GM10847 (cell line): ENCODE results near the gene PPP1R27.

Experiments used
- POLR2A ChIP-seq: IDR thresholded peaks from 2 replicates; pipeline ENCODE4 v1.6.1; 2011; ENCODE audit not compliant: insufficient read length; ENCODE audit errors: extremely low read depth

Gene PPP1R27, protein sequence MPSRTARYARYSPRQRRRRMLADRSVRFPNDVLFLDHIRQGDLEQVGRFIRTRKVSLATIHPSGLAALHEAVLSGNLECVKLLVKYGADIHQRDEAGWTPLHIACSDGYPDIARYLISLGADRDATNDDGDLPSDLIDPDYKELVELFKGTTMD

GRCh38 chr17:81834831-81835267 lies at the start of gene PPP1R27:
Gene PPP1R27 (minus strand): TSS chr17:81835050. CDS start chr17:81834953, 97 bp downstream.
- TF ChIP-seq POLR2A, result no peak

DNA sequence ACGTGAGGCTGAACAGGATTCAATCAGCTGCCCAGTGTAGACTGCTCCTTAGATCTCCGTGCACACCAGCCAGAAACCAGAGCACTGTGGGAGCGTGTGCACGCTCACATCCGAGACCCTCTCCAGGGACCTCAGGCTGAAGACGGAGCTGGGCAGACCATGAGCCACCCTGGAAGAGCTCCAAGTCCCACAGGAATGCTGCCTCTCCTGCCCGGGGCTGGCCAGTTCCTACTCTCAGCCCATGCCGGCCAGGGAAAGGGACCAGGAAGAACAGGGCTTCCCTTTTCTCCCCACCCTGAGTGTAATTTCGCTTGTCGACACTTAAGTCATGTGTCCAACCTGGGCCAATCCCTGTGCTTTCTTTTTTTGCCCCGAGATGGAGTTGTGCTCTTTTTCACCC lies 49.7 kb upstream of the PPP1R27 start:
- no peak for TF ChIP-seq POLR2A

DNA sequence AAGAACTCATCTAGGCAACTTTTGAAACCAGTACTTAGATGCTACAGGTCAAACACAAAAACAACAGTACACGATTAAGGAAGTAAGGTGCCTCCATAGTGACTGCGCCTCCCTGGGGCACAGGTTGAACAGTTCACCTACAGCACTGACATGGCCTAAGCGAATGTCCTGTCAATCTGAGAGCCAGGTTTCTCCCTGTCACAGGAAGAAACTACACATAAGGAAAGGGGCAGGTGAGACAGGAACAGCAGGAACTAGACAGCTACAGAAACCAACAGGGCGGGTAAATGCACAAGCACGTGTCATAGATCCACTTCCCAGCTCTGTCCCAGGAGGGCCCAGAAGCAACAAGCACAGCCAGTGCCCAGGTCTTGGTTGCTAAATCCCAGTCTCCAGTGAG lies 44.3 kb upstream of the PPP1R27 start:
- no peak for TF ChIP-seq POLR2A

DNA sequence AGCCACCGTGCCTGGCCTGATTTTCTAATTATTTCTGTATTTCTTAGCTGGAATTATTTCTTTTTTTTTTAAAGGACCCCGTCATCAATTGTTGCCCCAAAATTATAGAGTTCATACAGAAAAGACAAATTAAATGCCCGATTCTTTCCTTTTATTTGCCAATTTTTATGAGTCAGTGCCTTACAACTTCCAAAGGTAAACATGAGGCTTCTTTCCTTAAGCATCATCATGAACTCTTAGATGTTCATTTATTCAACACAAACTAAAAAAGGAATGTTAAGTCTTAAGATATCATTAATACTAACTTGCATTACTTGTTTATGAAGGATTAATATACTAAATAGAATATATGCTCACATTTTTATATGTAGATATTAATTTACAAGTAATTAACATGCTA lies 43.4 kb upstream of the PPP1R27 start:
- no peak for TF ChIP-seq POLR2A

DNA sequence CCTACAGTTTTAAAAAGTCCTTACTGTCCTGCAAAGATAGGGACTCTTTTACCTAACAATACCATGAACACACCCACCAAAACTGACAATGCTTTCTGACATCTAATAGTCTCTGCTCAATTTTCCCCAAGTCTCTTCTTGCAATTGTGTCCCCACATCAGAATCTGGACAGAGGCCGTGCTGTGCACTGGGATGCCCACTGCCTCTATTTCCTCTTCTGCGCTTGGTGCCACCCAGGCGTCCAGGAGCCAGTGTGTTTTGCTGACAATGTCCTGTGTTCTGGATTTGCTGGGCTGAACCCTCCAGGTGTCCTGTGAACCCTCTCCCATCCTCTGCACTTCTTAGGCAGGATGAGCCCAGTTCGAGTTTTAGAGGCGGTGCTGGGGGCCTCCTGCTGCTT lies 42.7 kb upstream of the PPP1R27 start:
- TF ChIP-seq POLR2A, result no peak

GRCh38 chr17:81871387-81872230 lies 36.8 kb upstream of the PPP1R27 start:
- TF ChIP-seq POLR2A, result peak; percentile 87

GRCh38 chr17:81870981-81871386 lies 36.1 kb upstream of the PPP1R27 start, which contains the start of gene ARHGDIA:
Gene ARHGDIA (minus strand): TSS chr17:81871337. CDS start chr17:81869930, 1,407 bp downstream.
- TF ChIP-seq POLR2A, result no peak

DNA sequence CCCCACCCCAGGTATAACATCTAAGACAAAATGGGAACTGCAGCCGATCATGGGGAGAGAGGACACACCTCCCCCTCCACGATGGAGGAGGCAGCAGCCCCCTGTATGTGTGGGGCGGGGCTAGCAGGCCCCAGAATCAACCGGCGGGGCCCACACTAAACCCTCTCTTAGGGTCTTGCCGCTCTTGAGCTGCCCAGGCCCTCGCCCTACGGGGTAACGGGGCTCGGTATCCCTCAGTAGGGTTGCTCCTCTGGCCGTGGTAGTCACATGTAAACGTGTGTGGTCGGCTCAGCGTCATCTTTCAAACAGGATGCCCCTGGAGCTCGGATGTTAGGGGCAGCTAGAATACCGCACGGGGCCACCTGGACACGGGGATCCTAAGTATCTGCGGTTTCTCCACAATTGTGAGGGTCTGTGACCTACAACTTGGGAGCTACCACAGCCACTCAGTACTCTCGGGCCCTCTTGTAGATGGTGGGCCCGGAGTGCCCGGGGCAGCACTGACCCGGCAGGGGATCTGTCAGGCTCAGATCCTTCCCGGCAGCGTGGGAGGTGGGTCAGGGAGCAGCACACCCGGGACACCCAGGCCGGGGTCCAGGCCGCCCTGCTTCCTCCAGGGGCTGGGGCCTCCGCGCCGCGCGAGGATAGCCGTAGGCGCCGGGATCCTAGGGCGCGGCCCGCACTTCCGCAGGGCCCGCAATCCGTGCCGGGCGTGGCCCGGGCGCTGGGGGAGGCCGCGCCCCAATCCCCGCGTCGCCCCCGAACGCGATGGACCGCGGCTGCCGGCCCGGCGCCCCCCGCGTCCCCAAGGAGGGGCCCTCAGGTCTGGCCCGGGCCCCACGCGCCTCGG lies 35.5 kb upstream of the PPP1R27 start:
- no peak for TF ChIP-seq POLR2A

- peak; percentile 23 for TF ChIP-seq POLR2A
Measured at GRCh38 chr17:81869221-81870130, 34.6 kb upstream of the PPP1R27 start.

DNA sequence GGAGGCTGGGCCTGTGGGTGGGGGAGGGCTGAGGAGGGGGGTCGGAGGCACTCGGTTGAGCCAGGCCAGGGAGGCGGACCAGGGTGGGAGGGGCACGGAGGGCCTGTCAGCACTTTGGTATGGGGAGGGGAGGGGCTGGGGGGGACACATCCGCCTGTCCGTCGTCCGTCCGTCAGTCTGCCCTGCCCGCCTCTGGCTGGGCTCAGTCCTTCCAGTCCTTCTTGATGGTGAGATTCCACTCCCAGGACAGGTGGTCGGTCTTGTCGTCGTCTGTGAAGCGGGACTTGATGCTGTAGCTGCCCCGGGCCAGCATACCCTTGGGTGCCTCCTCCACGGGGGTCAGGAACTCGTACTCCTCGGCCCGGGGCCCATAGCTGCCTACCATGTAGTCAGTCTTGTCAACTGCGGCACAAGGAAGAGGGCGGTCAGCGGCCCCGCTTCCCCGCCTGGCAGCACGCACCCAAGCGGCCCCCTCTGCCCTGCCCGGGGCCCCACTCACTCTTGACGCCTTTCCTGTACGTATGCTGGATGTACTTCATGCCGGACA lies 33.9 kb upstream of the PPP1R27 start:
- no peak for TF ChIP-seq POLR2A

DNA sequence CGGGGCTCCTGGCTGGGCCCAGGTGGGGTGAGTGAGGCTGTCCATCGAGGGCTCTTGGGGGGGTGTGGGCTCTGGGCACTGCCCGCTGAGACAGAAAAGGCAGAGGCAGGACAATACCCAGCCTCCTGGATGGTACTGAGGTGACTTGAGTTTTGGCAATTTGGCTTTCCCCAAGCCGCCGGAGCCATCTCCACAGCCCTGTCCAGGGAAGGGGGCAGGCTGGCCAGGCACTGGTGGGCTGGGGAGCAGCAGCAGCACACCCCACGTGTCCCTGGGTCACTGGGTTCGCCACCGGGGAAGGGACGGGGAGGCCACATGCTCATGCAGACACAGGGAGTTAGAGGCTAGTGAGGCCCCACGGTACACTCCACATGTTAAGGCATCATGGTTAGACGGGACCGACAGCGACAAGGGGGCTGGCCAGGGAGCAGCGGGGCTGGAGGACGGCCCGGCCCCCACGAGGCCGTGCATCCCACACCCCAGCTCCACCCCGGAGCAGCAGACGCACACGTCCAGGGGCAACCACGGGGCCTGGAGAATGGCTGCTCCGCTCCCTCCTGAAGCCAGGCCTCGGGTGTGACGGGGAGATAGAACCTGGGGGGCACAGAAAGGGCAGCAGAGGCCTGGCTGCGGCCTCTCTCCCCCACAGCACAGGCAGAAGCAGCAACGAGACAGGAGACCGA lies 33.3 kb upstream of the PPP1R27 start:
- TF ChIP-seq POLR2A, result peak; percentile 31

- peak; percentile 24 for TF ChIP-seq POLR2A
Measured at GRCh38 chr17:81867170-81867990, 32.5 kb upstream of the PPP1R27 start.

- TF ChIP-seq POLR2A, result peak; percentile 55
Measured at GRCh38 chr17:81866440-81867169, 31.8 kb upstream of the PPP1R27 start.
